KMS-11 (cell line): ENCODE measurements around the gene ITGA7.

Source experiments
- H2AFZ ChIP-seq: fragments of 200-600 bp; sonication (generic); 2 replicates; pipeline ENCODE4 v1.6.1; 2016; ENCODE audit warnings: antibody characterized with exemption, mixed run types, low read depth
- H3K27ac ChIP-seq: fragments of 200-600 bp; sonication (generic); 2 replicates; pipeline ENCODE4 v1.6.1; 2016; ENCODE audit warnings: mild to moderate bottlenecking, mixed run types
- H3K27me3 ChIP-seq: fragments of 200-600 bp; sonication (generic); 2 replicates; pipeline ENCODE4 v1.6.1; 2017; ENCODE audit warnings: mild to moderate bottlenecking, low read depth, mixed run types, moderate library complexity; ENCODE audit not compliant: insufficient read depth
- H3K36me3 ChIP-seq: fragments of 200-600 bp; sonication (generic); 2 replicates; pipeline ENCODE4 v1.6.1; 2017; ENCODE audit warnings: mild to moderate bottlenecking, mixed run types; ENCODE audit not compliant: insufficient read depth
- H3K4me1 ChIP-seq: fragments of 200-600 bp; sonication (generic); 2 replicates; pipeline ENCODE4 v1.6.1; 2016; ENCODE audit warnings: mild to moderate bottlenecking, low read depth, mixed run types; ENCODE audit not compliant: poor library complexity, severe bottlenecking
- H3K4me2 ChIP-seq: fragments of 200-600 bp; sonication (generic); 2 replicates; pipeline ENCODE4 v1.7.0; 2016; ENCODE audit warnings: mild to moderate bottlenecking, mixed run types
- H3K4me3 ChIP-seq: fragments of 200-600 bp; sonication (generic); IDR thresholded peaks from 2 replicates; pipeline ENCODE4 v1.6.1; 2017; ENCODE audit warnings: low read depth, low read length, mixed read lengths; ENCODE audit not compliant: insufficient read depth
- H3K79me2 ChIP-seq: fragments of 200-600 bp; sonication (generic); 2 replicates; pipeline ENCODE4 v1.6.1; 2016; ENCODE audit warnings: low read depth, mixed run types; ENCODE audit not compliant: insufficient read depth
- H3K9ac ChIP-seq: fragments of 200-600 bp; sonication (generic); 2 replicates; pipeline ENCODE4 v1.6.1; 2016; ENCODE audit warnings: mild to moderate bottlenecking, mixed run types
- H4K20me1 ChIP-seq: fragments of 200-600 bp; sonication (generic); 2 replicates; pipeline ENCODE4 v1.6.1; 2016; ENCODE audit warnings: mild to moderate bottlenecking, mixed run types; ENCODE audit not compliant: insufficient read depth
- CTCF ChIP-seq: fragments of 200-600 bp; sonication (generic); conservative IDR thresholded peaks from 2 replicates; pipeline ENCODE4 v1.6.1; 2017; ENCODE audit warnings: low read depth, mild to moderate bottlenecking, antibody characterized with exemption, low read length, moderate library complexity, mixed read lengths

ITGA7 gene

GRCh38 chr12:55694651-55695050 lies 13.1 kb downstream of the ITGA7 start:
- no peak overlapping the region for H3K4me2 ChIP-seq
- no peak overlapping the region for H3K9ac ChIP-seq
- no peaks in the 10 kb centered on the region for H3K36me3 ChIP-seq
- no peak overlapping the region for H3K27ac ChIP-seq
- TF ChIP-seq CTCF, result no peak
- peaks cover 6% of the 10 kb centered on the region; the same call in 1 of the 2 replicates for H3K27me3 ChIP-seq
- H2AFZ ChIP-seq, result no peak overlapping the region
- H3K79me2 ChIP-seq, result no peaks in the 10 kb centered on the region
- no peak overlapping the region for H3K4me3 ChIP-seq
- no peaks in the 10 kb centered on the region for H4K20me1 ChIP-seq
- H3K4me1 ChIP-seq, result no peaks in the 10 kb centered on the region

- Histone ChIP-seq H3K4me1 (no peaks in the 10 kb centered on the region), H3K4me3 (no peak overlapping the region), H3K9ac (no peak overlapping the region), H4K20me1 (no peaks in the 10 kb centered on the region), H2AFZ (no peak overlapping the region), H3K4me2 (no peak overlapping the region), H3K27me3 (peaks cover 6% of the 10 kb centered on the region; the same call in 1 of the 2 replicates), H3K27ac (no peak overlapping the region), H3K79me2 (no peaks in the 10 kb centered on the region), H3K36me3 (no peaks in the 10 kb centered on the region)
- no peak for TF ChIP-seq CTCF
Observed at GRCh38 chr12:55694188-55694515, 13.6 kb downstream of the ITGA7 start.

GRCh38 chr12:55693323-55694187 lies 14.1 kb downstream of the ITGA7 start:
- Histone ChIP-seq H3K79me2 (no peaks in the 10 kb centered on the region), H3K36me3 (no peaks in the 10 kb centered on the region), H3K9ac (no peak overlapping the region), H3K4me2 (no peak overlapping the region), H3K4me1 (no peaks in the 10 kb centered on the region), H3K4me3 (no peak overlapping the region), H3K27me3 (peaks cover 6% of the 10 kb centered on the region; the same call in 1 of the 2 replicates), H2AFZ (no peak overlapping the region), H3K27ac (no peak overlapping the region), H4K20me1 (no peaks in the 10 kb centered on the region)
- no peak for TF ChIP-seq CTCF

GRCh38 chr12:55692631-55693322 lies 14.9 kb downstream of the ITGA7 start:
- TF ChIP-seq CTCF, result no peak
- H3K9ac ChIP-seq, result no peak overlapping the region
- no peaks in the 10 kb centered on the region for H3K79me2 ChIP-seq
- no peak overlapping the region for H3K27ac ChIP-seq
- H3K27me3 ChIP-seq, result peaks cover 6% of the 10 kb centered on the region; the same call in 1 of the 2 replicates
- no peak overlapping the region for H3K4me2 ChIP-seq
- no peaks in the 10 kb centered on the region for H3K36me3 ChIP-seq
- H3K4me1 ChIP-seq, result no peaks in the 10 kb centered on the region
- no peak overlapping the region for H3K4me3 ChIP-seq
- no peak overlapping the region for H2AFZ ChIP-seq
- no peaks in the 10 kb centered on the region for H4K20me1 ChIP-seq
